Measurements from ENCODE around the gene GARNL3.

- TF ChIP-seq CTCF (IDR thresholded peaks at IDR 0.05; ENCODE audit: insufficient read depth, low read depth, low read length) = no peak
- TF ChIP-seq EZH2 (IDR thresholded peaks at IDR 0.05; ENCODE audit: insufficient read depth, low read length) = no peak
These were observed 89.3 kb downstream of the GARNL3 start for GRCh38 chr9:127353882-127354281.

All from astrocyte (in vitro differentiated cells and primary cell).